GM19438 (cell line): Measurements from ENCODE around the gene MYMK.

Experiments used
- ATAC-seq: cut with Tn5 transposase; IDR thresholded peaks from one replicate; pipeline ENCODE4 v1.9.1; 2021; ENCODE audit warnings: low read depth; ENCODE audit not compliant: unreplicated experiment

Gene MYMK

DNA sequence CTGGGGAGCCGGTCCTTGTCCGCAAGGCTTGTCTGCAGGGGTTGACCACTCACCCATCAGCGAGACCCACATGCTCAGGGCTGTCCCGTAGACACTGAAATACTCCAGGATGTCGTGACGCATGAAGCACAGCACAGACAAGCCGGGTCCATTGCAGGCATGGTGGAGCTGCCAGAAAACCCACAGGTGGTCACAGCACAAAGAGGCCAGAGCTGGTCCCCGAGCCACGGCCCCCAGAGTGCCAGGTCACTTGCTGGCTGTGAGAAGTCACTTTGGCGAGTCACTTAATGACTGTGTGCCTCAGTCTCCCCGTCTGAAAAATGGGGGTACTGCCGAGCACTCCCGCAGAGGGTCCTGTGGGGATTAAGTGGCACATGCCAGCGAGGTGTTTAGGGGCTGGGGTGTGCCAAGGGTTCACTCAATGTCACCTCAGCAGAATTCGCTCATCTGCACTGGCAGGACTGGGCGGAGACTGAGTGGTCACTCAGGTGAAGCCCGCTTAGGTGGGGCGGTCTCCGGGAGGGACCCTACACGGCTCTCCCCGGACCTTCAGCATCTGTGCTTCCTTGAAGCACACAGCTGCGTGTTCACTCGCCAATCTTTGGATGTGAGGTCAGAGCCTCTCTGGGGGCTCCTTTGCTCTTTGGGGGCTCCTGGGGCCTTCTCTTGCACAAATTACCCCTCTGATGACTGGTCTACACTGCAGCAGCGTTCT lies 4.5 kb downstream of the MYMK start:
- ATAC-seq = no peak

DNA sequence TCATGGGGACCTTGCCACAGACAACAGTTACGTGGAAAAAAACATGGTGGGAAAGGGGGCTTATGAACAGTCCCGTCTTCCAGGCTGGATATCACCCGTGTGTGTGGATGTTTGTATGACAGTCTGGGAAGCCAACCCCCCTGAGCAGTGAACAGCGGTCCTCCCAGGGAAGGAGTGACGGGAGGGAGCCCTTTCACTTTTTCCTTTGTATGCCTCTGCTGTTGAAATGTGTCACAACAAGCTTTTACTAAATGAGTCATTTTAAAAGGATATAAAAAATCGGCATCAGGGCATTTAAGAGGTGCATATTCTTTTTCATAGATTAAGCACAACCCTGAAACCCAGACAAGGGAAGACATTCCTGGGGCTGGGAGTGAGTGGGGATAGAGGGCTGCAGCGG lies 5.1 kb downstream of the MYMK start:
- ATAC-seq = no peak

DNA sequence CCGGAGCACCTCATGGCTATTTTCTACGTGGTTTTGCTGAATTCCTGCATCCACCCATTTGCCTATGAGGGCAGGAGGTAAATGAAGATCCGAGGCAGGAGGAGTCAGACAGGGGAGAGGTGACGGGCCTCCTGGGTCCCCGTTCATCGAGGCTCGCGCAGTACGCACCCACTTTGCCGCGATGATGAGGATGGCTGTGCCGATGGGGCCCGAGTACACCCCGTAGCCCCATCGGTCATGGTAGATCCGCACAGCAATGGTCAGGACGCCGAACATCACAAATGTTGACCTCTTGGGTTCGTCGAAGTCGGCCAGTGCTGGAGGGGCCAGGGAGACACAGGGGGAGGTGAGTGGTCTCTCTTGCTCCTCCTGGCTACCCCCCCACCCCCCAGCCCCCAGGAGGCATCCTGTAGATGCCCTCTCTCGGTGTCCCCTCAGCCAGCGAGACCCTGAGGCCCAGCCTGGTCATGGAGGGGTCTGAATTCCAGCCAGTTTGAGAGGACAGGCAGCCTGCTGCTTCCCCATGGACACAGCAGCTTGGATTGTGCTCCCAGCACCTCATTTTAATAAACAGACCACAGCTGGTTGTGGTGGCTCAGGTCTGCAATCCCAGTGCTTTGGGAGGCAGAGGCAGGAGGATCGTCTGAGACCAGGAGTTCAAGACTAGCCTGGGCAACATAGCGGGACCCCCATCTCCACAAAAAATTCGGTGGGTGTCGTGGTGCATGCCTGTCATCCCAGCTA lies 5.9 kb downstream of the MYMK start:
- ATAC-seq = no peak

DNA sequence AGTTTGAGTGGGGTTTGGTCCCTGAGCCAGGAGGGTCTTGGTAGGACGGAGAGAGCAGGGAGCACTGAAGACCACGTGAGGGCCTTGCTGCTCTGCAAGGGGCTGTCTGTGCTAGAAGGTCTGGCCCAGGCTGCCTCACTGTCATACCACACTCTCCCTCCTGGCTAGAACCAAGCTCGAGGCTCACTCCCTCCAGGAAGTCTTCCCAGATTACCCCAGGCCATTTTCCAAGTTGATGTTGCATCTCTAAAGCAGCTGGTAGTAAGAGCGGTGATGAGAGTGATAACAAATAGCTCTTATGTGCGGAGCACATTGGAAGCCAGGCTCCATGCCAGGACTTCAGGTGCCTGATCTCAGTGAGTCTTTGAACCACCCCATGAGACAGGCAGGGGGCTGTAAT lies 6.6 kb downstream of the MYMK start:
- no peak for ATAC-seq

DNA sequence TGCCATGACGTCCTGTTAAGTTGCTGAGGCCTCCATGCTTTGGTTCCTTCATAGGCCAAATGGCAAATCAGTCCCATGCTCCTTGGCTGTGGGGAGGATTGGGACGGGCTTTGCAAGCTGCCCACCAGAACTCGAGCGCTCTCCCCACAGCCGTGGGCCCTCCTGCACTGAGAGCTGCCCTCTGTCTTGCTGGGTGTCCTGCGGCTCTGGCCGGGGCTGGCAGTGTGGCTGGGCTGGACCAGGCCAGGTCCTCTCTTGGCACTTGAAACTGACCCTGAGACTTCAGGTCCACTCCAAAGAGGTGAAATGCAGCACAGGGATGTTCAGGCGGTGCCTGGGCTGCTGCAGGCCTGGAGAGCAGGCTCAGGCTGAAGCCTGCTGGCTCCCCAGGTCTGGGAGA lies 7.0 kb downstream of the MYMK start:
- no peak for ATAC-seq

DNA sequence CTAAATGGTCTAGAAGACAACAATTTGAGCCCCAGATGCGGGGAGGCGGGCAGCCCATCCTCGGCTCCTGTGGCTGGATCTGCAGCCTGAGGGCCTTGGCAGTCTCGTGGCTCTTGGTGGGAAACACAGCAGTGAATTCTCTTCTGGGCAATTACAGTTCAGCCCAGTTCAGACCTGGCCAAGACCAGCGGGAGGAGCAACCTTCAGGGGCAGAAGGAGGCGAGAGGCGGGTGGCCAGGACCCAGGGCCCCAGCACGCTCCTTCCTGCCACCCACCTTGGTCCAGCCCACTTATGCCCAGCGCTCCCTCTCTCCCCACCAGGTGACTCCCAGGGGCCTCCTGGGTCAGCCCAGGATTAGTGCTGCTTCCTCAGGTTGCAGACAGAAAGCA lies 7.8 kb downstream of the MYMK start:
- no peak for ATAC-seq

DNA sequence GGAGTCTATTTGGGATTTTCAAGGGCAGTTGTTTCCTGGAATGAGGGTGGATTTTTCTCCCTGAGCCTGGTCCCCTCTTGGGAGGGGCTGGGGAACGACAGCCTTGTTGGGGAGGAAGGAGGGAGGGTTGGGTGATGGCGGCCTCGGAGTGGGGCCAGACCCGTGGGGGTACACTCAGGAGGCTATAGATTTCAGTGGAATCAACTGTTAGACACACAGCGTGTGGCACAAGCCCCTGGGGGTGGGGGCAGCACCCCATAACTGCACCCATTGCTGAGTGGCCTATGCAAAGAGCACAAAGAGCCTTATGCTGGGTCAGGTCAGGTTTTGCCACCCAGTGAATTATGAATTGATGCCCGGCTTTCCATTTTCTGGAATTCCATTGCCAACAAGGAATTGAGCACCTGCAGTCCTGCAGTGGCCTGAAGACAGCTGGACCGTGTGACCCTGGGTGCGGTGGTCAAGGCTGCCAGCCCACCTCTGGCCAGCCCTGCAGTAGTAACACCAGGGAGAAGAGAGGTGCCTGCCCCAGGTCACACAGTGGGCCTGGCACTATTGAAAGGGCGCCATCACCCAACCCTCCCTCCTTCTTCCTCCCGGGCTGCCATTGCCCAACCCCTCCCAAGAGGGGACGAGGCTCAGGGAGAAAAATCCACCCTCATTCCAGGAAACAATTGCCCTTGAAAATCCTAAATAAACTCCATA lies 8.4 kb downstream of the MYMK start:
- no peak for ATAC-seq

DNA sequence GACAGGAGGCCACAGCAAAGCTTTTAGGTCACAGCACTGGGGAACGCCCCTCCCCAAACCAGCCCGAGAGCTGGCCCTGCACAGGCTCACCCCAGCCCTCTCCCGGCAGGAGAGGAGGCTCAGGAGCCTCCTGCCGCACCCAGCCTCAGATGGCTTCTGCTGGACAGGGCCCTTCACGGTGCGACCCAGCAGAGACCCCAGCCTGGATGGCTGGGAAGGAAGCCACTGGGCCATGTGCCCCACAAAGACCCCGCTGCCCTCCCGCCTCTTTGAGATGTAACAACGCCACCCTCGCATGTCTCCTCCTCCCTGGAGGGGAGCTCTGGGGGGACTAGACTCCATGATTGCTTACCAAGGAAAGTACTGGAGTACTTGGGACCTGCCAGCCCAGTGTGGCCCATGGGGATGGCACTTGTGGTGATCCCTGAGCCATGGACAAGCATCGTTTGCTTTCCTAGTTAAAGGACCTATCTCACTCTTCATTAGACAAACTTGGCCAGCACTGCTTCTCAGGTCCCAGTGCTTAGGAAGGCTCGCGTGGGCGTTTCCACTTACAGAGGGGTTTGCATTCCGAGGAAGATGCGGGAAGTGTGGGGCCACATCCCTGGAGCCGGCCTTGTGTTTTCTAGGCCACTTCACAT lies 9.0 kb downstream of the MYMK start:
- no peak for ATAC-seq

DNA sequence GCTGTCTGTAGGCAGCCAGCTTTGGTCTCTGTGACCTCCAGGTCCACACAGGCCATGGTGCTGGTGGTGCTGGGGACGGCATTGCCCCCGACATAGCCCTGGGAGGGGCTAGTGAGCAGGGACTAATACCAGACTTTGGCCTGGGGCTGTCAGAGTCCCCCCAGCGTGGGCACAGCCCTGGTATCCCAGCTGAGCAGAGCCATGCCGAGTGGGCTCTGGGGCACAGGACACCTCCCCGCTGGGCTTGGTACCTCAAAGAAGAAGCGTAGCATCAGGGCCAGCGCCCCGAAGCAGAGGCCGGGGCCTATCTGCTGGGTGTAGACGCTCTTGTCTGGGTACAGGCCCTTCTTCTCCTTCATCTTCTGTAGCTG lies 9.5 kb downstream of the MYMK start:
- no peak for ATAC-seq

DNA sequence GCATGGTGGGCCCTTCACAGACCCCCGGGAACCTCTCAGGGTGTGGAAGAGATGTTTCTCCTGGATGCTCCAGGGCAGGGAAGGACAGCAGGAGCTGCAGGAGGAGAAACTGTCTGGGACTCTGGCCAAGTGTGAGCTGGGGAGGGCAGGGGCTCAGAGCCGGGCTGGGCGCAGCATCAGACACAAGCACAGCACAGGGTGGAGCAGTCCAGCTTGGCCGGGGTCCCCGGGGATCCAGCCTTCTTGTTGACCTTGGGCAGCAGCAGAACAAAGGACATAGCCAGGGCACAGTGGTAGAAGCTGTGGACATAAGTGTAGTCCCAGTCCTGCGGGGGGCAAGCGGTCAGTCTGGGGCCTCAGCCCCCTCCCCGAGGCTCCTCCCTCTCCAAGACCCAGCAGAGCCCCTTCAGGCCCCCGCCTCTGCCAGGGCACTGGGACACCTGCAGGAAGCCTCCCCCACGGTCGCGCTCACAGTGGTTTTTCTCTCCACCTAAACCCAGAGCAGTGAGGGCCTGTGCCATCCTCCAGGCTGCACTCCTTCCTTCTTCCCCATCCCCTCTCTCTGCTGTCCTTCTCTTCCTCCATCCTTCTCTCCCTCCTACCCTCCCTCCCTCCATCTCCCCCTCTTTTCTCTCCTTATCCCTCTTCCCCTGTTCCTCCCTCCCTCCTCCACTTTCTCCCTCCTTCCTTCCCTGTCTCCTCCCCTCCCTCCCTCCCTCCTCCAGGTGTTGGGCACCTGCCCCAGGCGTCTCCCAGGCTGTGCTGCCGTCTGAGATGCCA lies 10.1 kb downstream of the MYMK start:
- ATAC-seq = no peak

DNA sequence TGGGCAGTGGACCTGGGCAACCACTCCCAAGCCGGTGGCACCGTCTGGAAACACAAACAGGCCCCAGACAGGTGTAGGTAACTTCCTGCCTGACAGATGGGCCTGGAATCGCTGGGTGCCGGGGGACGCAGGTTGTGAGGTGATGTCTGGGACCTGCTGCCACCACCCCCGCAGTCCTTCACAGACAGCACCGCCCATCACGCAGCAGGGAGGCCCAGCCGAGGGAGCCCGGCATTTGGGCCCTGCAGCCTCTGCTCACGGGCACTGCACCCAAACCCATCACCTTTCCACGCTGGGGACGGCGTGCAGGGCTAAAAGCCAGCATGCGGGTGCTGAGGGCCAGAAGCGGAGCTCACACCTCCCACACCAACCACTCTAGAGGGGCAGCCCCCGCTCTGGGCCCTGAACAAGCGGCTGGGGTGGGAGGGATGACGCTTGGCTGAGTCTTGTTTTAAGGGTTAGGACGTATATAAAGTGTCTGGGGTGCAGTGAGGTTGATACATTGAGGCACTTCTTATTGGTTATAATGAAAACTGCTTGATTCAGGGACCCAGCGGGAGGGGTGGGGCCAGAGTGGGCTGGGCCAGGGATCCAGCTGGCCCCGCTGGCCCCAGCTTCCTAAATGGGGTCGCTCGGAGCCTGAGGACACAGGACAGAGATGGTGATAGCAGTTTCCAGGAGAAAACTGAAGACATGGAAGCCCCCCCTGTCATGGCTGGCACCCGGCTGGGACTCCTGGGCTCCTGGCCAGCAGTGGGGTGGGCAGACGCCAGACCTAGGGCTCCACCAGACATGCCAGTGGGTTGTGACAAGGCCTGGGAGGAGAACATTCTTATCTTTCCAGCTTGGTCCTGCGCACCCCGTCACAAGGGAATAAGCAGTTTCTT lies 11.3 kb downstream of the MYMK start:
- ATAC-seq = no peak

DNA sequence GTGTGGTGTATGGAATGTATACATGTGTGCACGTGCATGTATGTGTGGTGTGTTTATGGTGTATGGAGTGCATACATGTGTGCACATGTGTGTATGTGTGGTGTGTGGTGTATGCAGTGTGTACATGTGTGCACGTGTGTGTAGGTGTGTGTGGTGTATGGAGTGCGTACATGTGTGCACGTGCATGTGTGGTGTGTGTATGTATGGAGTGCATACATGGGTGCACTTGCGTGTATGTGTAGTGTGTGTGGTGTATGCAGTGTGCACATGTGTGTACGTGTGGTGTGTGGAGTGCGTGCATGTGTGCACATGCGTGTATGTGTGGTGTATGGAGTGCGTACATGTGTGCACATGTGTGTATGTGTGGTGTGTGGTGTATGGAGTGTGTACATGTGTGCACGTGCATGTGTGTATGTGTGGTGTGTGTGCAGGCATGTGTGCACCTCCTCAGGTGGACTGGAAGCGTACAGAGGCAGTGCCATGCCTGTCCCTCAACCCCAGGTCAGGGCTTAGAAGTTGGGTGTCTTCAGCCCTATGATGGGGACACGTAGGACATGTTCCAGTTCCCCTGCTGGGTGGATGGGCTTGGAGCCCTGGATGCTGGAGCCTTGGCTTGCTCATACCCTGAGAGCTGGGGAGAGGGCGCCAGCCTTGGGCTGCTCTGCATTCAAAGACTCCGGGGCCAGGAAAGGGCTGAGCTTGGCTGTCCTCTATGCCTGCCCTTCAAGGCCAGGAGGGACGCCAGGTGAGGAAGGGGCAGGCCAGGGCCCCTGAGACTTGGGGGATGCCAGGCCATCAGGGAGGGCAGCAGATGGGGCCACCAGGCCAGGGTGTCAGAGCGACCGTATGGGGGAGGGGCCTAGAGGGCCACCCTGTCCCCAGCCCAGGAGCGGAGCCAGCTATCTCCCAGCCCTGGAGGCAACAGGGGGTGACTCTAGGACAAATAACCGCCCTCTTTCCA lies 12.2 kb downstream of the MYMK start:
- ATAC-seq = no peak

DNA sequence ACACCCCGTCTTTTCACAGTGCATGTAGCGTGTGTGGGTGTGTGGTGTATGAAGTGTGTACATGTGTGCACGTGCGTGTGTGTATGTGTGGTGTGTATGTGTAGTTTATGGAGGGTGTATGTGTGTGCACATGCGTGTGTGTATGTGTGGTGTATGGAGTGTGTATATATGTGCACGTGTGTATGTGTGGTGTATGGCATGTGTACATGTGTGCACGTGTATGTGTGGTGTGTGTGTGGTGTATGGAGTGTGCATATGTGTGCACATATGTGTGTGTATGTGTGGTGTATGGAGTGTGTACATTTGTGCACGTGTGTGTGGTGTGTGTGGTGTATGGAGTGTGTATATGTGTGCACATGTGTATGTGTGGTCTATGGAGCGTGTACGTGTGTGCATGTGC lies 13.2 kb downstream of the MYMK start:
- no peak for ATAC-seq

DNA sequence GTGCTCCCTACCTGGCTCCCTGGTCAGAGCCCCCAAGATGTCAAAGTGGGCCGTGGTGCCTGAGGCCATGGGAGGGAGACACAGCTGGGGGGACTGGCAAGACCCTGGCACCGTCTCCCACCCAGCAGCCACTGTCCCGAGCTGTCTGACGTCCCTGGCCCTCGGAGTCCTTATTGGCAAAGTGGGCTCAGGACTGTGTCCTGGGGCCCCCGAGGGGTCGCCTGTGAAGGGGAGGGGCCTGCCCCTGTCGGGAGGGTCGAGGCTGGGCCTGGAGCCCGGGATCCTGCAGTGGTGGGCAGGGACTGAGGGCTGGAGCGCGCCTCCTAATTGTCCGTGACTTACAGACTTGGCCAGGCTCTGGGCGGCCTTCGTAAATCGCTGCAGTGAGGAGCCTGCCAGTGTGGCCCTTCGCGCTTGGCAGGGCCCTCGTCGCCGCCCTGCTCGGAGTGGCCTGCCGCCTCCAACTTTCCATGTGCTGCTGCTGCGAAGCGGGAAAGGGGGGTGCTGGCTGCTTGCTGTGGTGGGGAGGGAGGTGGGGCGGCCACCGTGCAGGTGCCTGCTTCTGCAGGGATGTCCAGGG lies 13.7 kb downstream of the MYMK start:
- ATAC-seq = no peak

DNA sequence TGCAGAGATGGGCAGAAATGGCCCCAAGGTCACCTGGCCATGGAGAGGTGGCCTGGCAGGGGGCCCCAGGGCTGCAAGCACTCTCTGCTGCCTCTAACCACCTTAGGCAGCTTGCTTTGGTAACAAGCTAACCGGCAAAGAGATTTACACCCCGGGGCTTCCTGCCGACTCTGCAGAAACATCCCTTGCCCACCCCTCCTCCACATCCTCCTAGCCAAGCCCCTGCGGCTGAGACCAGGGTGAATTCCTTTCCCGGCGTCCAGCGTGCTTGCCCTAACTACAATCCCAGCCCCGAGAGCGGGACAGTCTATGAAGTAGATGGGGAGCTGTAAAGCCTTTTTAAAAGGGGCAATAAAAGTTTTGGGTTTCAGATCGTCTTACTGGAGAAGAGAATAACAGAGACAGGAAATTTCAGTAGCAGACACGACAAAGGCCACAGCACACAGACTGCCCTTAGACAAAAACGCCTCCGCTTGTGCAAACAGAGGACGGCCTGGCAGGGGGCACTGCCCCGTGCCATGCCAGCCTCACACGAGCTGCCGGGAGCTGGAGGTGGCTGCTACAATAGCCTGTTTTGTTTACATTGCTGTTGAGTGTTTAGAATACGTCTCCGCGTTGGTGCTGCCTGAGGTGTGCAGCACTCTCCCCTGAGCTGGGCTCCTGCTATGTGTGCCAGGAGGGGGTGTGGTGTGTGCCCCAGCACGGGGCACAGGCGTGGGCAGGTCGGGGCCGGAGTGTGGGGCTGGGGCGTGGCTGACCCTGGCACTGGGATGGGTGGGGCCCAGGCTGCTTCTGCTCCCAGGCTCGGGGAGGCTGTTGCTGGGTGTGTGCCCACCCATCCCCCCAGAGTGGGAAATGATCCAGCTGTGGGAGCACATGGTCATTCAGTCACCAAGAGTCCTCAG lies 15.3 kb downstream of the MYMK start:
- ATAC-seq = no peak

DNA sequence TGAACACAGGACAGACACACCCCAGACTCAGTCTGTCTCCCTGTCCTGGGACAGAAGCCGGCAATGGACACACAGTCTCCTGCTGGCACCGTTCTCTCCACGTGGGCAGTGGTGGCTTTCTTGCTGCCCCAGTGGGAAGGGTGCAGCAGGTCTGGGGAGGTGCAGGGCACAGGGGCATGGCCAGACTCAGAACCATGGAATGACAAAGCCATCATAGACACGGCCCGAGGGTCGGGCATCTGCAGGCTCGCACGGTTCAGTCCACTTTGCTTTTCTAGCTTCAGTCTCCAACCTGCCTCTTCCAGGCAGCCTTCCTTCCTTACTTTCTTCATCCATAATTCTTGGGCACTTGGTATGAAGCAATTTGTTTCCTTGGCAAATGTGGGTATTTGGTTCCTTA lies 16.7 kb downstream of the MYMK start:
- ATAC-seq = no peak
